SU-DHL-6 (cell line): ENCODE measurements around the gene CTLA4.

ENCODE experiments used
- H2AFZ ChIP-seq: fragments of 200-600 bp; sonication (generic); 2 replicates; pipeline ENCODE4 v1.6.1; 2014; ENCODE audit warnings: low read depth, mild to moderate bottlenecking, moderate library complexity, mixed read lengths, antibody characterized with exemption, low read length; ENCODE audit not compliant: severe bottlenecking
- H3F3A ChIP-seq: fragments of 200-600 bp; shearing (Covaris generic); 2 replicates; pipeline ENCODE4 v1.6.0; 2016; ENCODE audit warnings: antibody characterized with exemption, mild to moderate bottlenecking; ENCODE audit not compliant: insufficient read depth
- H3K27ac ChIP-seq: fragments of 200-600 bp; sonication (generic); 2 replicates; pipeline ENCODE4 v1.5.1; 2016; ENCODE audit warnings: low read depth, mild to moderate bottlenecking, low read length, moderate library complexity, mixed read lengths
- H3K27me3 ChIP-seq: fragments of 200-600 bp; sonication (generic), shearing (Covaris generic); 2 replicates; pipeline ENCODE4 v1.6.0; 2014; ENCODE audit warnings: mild to moderate bottlenecking, low read length
- H3K36me3 ChIP-seq: fragments of 200-600 bp; sonication (generic); 2 replicates; pipeline ENCODE4 v1.6.1; 2014; ENCODE audit warnings: mild to moderate bottlenecking, low read length, mixed read lengths
- H3K4me2 ChIP-seq: fragments of 300-600, 200-600 bp; shearing (Covaris generic), sonication (generic); 2 replicates; pipeline ENCODE4 v1.6.0; 2014; ENCODE audit warnings: low read length, low read depth, mild to moderate bottlenecking; ENCODE audit not compliant: poor library complexity, severe bottlenecking
- H3K4me3 ChIP-seq: fragments of 200-600 bp; sonication (generic); 2 replicates; pipeline ENCODE4 v1.5.1; 2014; ENCODE audit warnings: antibody characterized with exemption, low read length, mild to moderate bottlenecking, mixed read lengths; ENCODE audit not compliant: insufficient read depth, poor library complexity, severe bottlenecking
- H3K79me2 ChIP-seq: fragments of 200-600 bp; sonication (generic); 2 replicates; pipeline ENCODE4 v1.6.1; 2014; ENCODE audit warnings: mild to moderate bottlenecking, low read length, moderate library complexity; ENCODE audit not compliant: insufficient read depth
- H3K9ac ChIP-seq: fragments of 200-600 bp; sonication (generic); 2 replicates; pipeline ENCODE4 v1.7.0; 2014; ENCODE audit warnings: mild to moderate bottlenecking, low read length
- H3K9me2 ChIP-seq: fragments of 200-600 bp; sonication (generic); replicated peaks from 2 replicates; pipeline ENCODE4 v1.6.1; 2014; ENCODE audit warnings: low read length; ENCODE audit not compliant: insufficient read depth
- H3K9me3 ChIP-seq: fragments of 200-600 bp; sonication (generic); 2 replicates; pipeline ENCODE4 v1.6.1; 2014; ENCODE audit warnings: low read length, mixed read lengths; ENCODE audit not compliant: insufficient read depth
- H4K20me1 ChIP-seq: fragments of 200-600 bp; sonication (generic); 2 replicates; pipeline ENCODE4 v1.6.1; 2014; ENCODE audit warnings: low read depth, mild to moderate bottlenecking, antibody characterized with exemption, low read length, moderate library complexity, mixed read lengths
- CTCF ChIP-seq: fragments of 200-600 bp; sonication (generic); IDR thresholded peaks from one replicate; pipeline ENCODE4 v1.5.1; 2017; ENCODE audit warnings: antibody characterized with exemption, mild to moderate bottlenecking, low read length, moderate library complexity; ENCODE audit not compliant: insufficient read depth, poor library complexity, severe bottlenecking
- EZH2phosphoT487 ChIP-seq: fragments of 200-600 bp; sonication (generic), shearing (Covaris generic); conservative IDR thresholded peaks from 2 replicates; pipeline ENCODE4 v1.6.1; 2018; ENCODE audit warnings: mild to moderate bottlenecking, antibody characterized with exemption, low read length, moderate library complexity, mixed read lengths

CTLA4 gene

GRCh38 chr2:203897544-203897943 is 30.0 kb downstream of the CTLA4 start:
- Histone ChIP-seq H3K9ac (no peak overlapping the region), H3K4me2 (peak overlapping the region; percentile 15), H3K9me3 (peaks cover 8% of the 10 kb centered on the region)

GRCh38 chr2:203898657-203899056 is 31.1 kb downstream of the CTLA4 start:
- Histone ChIP-seq H3K4me2 (no peak overlapping the region), H4K20me1 (no peaks in the 10 kb centered on the region), H3K36me3 (peaks cover 4% of the 10 kb centered on the region; the same call in 1 of the 2 replicates), H3K27ac (no peak overlapping the region), H3K9me2 (no peaks in the 10 kb centered on the region), H2AFZ (no peak overlapping the region), H3K27me3 (no peaks in the 10 kb centered on the region), H3K4me3 (no peak overlapping the region), H3F3A (no peaks in the 10 kb centered on the region), H3K9me3 (peaks cover 8% of the 10 kb centered on the region), H3K9ac (no peak overlapping the region), H3K79me2 (no peaks in the 10 kb centered on the region)
- TF ChIP-seq EZH2phosphoT487 = no peak
- no peak for TF ChIP-seq CTCF

More at GRCh38 chr2:203897544-203897943, 30.0 kb downstream of the CTLA4 start:
- Histone ChIP-seq H3K9me2 (no peaks in the 10 kb centered on the region), H3K79me2 (no peaks in the 10 kb centered on the region), H4K20me1 (no peaks in the 10 kb centered on the region), H3F3A (no peaks in the 10 kb centered on the region), H3K4me3 (no peak overlapping the region), H3K27ac (no peak overlapping the region), H3K36me3 (peaks cover 4% of the 10 kb centered on the region; the same call in 1 of the 2 replicates), H2AFZ (no peak overlapping the region), H3K27me3 (no peaks in the 10 kb centered on the region)
- TF ChIP-seq EZH2phosphoT487 (no peak), CTCF (no peak)

DNA sequence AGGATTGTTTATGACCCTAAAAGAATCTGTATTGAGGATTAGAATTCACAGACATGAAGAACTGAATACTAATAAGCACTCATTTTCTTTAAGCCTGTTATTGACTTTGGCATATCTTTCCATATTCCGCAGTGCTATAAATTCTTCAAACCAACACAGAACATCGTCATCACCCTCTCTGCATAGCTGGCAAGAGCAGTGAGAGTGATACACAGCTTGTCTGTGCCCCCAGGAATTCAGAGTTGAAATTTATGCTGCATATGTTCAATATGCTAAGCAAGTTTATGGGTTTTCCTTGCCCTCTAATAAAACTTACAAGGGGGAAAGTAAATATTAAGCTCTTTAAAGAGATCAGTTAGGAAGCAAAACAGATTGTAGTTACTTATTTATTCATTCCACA is 32.7 kb downstream of the CTLA4 start:
- H3K79me2 ChIP-seq = no peaks in the 10 kb centered on the region
- no peak overlapping the region for H3K4me3 ChIP-seq
- H3K36me3 ChIP-seq = peaks cover 4% of the 10 kb centered on the region; the same call in 1 of the 2 replicates
- no peaks in the 10 kb centered on the region for H3K9me2 ChIP-seq
- peaks cover 8% of the 10 kb centered on the region for H3K9me3 ChIP-seq
- H3F3A ChIP-seq = no peaks in the 10 kb centered on the region
- H3K27ac ChIP-seq = no peak overlapping the region
- no peak overlapping the region for H3K4me2 ChIP-seq
- H2AFZ ChIP-seq = no peak overlapping the region
- no peak overlapping the region for H3K9ac ChIP-seq
- H4K20me1 ChIP-seq = no peaks in the 10 kb centered on the region
- no peaks in the 10 kb centered on the region for H3K27me3 ChIP-seq
- TF ChIP-seq EZH2phosphoT487 (no peak), CTCF (no peak)
